GM21786 (cell line): Measurements from ENCODE around the gene HYAL1.

Experiments
- ATAC-seq: cut with Tn5 transposase; IDR thresholded peaks from one replicate; pipeline ENCODE4 v1.9.1; 2021; ENCODE audit not compliant: unreplicated experiment

HYAL1 gene

GRCh38 chr3:50303013-50303815, at the start of gene HYAL1:
HYAL1 (minus strand) TSS chr3:50303574; CDS start chr3:50302956, 618 bp downstream.
- no peak for ATAC-seq

DNA sequence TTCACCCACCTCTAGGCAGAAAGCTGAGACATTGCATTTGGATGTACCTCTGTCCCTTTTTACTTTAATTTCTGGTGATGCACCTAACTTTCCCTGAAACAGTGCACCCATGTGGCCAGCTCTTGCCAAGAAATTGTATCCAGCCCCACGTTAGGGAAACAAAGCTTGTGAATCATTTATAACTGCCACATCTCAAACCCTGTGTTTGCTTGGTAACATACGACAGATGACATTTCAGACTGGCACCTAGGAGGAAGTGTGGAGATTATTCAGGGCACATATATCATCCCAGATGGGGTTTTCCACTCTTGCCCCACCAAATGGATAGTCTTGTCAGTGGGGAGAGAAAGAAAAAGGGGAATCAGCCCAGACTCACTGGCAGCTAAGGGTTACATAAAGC, 49.4 kb upstream of the HYAL1 start:
- ATAC-seq, result no peak

DNA sequence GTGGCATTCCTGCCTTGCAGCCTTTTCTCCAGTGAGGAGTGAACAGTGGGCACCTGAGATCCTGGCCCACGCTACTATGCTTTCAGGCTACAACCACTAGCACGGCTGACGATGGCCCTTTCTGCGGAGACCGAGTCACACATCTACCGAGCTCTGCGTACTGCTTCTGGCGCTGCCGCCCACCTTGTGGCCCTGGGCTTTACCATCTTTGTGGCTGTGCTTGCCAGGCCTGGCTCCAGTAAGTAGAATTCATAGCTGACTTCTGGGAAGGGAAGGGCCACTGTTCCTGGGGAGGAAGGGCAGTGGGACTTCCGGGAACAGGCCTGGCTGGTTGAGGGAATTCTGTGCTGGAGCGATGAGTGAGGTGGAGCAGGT, 47.9 kb upstream of the HYAL1 start:
- ATAC-seq, result no peak

DNA sequence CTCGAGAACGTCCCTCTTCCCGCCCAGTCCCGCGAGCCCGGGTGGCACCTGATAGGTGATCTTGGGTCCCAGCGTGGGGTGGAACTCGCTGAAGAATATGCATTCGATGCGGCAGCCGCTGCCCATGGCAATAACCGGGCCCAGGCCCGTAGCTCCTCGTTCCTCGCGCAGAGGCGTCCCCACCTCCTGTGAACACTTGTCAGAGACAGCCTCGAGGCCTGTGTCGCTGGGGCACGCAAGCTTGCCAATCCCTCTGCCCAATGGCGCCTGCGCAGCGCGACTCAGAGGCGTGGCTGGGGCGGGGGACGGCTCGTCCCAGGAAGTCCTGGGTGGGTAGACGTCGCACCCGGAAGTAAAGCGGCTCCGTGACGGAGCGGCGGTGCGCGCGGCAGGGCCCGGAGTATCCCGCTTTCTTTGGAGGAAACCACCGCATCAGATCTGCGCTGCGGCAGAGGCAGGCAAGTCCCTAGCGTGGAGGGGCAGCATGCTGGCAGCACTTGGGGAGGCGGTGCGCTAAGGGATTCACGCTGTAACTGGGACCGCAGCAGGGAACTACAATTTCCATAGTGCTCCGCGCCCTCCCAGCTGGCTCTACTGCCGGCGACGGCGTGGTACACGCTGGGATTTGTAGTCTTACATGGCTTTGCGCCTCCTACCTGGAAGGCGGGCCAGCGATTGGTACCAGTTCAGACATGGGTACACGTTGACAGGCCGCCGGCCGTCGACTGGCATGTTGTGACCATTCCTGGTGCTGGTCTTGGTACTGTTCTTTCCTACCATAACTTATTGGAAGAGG, 47.4 kb upstream of the HYAL1 start, which contains the start of the genes CYB561D2 and NPRL2:
TSS of gene CYB561D2 (plus strand) at position 336 of the 796 bp plus-strand sequence. CDS start 572 bp downstream, outside the sequence.
TSS of gene NPRL2 (minus strand) at position 249 of the 796 bp plus-strand sequence. CDS start at position 126, 123 bp downstream.
- ATAC-seq, result peak; percentile 85

DNA sequence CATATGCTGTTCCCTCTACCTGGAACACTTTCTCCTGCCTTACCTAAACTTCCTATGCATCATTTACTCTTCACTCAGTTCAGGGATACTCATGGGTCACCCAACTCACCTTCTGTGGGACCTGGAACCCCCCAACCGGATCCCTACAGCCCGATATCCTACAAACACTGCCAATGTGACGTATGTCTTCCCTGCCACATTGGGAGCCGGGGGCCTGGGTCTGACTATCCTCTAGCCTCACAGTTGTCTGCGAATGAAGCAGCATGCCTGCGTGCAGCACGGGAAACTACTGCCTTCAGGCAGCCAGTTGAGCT, 46.8 kb upstream of the HYAL1 start:
- no peak for ATAC-seq

DNA sequence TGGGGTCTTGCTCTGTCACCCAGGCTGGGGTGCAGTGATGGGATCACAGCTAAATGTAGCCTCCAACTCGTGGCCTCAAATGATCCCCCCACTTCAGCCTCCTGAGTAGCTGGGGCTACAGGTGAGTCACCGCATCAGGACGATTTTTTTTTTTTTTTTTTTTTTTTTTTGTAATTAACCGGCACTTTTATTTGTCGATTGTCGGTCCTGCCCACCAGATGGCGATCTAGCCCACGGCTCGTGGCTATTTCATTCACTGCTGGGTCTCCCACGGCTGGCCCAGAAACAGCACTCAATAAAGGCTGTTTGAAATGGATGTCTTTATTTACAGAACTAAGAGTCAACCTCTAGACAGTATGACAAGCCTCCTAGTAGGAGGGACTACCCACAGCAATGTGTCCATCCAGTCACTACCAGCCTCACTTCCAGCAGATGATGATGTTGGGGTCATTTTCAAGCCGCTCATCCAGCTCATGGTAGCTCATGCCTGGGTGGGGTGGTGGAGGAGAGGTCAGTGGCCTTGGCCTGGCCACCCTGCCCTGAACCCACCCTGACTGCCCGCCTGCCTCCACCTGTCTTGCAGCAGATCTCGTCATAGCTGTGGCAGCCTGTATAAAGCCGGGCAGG, 43.9 kb upstream of the HYAL1 start:
- no peak for ATAC-seq

DNA sequence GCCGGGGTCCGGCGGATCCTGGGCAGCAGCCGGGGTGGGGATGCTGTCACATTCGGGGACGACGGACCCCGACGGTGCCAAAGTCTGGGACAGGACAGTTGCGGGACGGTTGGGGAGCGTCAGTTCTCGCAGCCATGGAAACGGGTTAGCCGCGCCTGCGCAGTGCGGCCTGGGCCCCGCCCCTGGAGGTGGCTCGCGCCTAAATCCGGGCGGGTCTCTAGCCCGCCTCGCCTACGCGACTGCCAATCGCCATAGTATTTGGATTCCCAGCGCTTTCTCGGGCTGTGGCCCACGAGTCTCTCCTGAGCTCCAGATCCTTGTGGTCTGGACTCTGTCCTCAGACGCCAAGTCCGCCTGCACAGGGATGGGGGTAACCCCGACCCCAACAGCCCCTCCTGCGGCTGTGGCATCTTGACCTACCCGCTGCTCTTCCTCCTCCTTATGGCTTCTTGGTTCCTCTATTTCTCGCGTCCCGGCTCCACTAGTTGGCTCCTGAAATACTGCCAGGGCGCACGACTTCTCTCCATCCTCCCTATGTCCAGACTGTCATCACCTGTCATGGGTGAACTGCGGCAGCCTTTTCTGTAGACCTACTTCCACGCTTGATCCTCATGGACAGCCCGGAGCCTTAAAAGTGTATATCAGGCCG, 42.3 kb upstream of the HYAL1 start, which contains the start of gene ZMYND10:
TSS of gene ZMYND10 (minus strand) at position 147 of the 649 bp plus-strand sequence. CDS start 153 bp downstream, outside the sequence.
- no peak for ATAC-seq

DNA sequence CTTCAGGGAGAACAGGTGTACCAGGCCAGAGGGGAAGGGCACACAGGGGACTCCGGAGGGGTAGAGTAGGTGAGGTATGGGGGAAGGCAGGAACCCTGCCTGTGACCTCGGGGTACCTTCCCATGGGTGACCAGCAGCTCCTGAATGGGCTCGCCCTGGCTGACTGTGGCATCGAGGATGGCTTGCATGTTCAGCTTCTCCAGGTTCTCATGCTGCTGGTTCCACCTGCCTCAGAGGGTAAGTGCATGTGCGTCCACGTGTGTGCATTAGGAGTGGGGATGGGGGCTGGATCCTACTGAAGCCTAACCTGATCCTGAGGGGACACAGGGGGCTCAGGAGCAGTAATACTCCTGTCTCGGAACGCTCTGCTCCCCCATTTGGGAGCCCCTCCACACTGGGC, 41.6 kb upstream of the HYAL1 start:
- ATAC-seq, result no peak

DNA sequence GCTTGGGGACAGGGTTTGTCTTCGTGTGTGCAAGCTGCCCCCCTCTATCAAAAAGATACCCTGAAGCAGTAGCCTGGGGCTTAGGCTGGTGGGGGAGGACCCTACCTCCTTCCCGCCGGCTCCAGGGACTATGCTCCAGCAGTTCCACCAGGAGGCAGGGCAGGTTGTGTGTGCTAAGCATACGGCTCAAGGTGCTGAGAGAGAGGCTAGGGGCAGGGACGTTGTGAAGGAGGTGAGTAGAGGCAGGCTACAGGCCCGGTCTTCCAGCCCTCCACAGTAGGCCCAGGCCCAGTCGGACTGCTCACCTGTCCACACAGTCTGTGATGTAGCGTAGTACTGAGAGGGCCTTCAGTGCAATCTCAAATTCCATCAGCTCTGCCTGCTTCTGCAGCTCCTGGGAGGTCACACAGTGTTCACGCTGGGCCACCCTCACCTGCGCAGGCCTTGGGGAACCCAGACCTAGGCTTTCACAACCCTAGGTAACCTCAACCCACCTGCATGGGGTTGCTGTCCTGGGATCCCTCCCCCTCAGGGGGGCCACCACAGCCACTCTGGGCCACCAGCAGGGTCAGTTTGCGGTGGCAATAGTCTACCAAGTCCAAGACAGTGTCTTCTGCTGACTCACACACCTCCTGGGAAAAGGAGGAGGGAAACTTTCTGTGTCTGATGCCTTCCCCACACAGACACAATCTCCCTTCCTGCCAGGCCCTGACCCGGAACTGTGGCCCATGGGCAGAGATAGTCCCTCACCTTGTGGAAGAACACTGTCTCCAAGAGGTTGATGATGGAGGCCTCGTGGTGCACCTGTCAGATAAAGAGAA, 39.6 kb upstream of the HYAL1 start:
- no peak for ATAC-seq

GRCh38 chr3:50341996-50342650, 38.7 kb upstream of the HYAL1 start:
- ATAC-seq, result no peak

GRCh38 chr3:50341537-50341936, 38.2 kb upstream of the HYAL1 start:
- ATAC-seq, result no peak

GRCh38 chr3:50340448-50341329, 37.3 kb upstream of the HYAL1 start, which contains the start of gene RASSF1:
RASSF1 (minus strand) TSS chr3:50340836; CDS start chr3:50340805, 31 bp downstream.
- no peak for ATAC-seq

DNA sequence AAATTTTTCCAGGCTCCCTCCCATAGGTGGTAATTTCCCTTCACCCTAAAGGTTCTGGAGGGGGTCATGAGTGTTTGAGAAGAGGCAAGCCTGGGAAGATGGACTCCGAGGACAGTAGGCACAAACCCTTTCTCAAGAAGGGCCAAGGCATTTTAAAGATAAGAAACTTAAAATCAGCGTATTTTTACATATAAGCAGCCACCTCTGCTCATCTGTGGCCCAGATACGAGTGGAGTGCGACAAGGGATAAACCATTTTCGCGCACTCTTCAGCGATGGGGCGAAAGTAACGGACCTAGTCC, 36.7 kb upstream of the HYAL1 start:
- no peak for ATAC-seq

DNA sequence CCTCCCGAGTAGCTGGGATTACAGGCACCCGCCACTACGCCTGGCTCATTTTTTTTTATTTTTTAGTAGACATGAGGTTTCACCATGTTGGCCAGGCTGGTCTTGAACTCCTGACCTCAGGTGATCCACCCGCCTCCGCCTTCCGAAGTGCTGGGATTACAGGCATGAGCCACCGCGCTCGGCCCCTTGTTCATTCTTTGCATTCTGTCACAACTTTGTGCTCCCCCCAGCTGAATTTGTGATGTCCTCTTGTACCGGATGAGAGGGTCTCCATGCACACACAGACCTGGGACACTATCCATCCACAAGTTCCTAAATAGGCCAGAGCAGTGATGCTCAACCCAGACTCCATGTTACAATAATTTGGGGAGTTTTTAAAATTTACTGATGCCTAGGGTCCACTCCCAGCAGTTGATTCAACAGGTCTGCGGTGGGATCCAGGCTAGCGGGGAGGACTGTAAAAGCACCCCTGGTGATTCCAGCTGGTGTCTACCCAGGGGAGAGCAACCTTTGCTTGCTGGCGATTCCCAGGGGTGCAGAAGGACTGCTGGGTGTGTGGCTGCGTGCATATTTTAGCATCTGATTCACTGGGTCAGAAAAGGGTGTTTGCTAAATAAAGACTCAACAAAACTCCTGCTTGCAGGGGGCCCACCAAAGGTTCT, 36.2 kb upstream of the HYAL1 start:
- ATAC-seq, result no peak

- no peak for ATAC-seq
These were observed 35.6 kb upstream of the HYAL1 start for GRCh38 chr3:50338965-50339364.

DNA sequence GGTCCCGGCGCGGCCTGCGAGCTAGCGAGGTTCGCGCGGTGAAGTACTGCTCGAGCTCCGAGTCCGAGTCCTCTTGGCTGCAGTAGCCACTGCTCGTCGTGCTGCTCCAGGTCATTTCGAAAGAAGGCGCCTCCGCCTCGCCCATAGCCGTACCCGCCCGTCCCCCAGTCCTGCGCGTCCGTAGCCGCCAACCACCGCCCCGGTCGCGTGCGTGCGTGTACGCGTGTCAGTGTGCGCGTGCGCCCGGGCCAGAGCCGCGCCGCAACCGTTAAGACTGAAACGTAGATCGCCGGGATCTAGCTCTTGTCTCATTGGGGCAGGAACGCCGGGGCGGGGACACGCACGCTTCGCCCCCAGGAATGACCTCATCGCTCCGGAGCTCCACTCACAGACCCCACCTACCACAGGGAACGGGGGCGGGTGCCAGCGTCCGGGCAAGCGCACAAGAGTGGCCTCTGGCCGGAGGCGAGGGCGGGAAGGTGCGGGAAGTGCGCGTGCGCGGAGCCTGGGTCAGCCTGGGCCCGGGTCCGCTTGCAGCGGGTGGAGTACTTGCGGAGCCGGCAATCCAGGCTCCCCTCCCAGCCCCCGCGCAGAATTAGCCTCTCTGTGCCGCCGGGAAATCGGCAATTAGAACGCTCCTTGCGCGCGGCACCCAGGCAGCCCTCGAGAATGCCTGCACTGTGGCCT, 33.9 kb upstream of the HYAL1 start:
- ATAC-seq, result peak; percentile 74

DNA sequence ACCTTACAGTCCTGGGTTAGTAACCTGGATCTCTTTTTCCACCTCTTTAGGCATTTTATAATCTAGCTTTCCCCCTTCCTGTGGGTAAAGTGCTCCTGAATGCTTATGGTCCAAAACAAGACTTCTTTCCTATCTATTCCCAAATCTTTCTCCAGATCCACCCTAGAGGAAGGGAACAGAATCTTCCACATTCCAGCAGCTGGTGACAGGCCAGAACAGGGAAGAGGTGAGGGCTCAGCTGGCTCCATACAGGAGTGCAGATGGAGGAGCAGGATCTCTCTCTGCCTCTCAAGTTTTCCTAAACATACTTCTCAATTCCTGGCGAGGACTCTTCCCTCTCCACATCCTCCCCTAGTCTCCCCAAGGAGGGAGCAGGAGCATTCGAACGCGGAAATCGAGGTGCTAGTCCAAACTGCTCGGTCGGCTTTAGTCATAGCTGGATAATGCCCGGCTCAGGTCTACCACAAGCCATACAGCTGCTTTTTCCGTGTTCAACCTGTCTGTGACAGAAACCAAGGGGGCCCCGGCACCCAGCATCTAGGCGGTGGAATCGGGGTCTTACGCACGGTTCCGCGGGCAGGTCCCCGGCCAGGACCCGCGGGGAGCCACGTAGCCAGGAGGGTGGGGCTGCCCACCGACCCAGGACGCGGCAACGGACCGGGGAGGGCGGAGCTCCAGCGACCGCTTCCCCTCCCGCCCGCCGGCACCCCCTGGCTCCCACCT, 33.2 kb upstream of the HYAL1 start:
- peak; percentile 16 for ATAC-seq
